Muscle layer of colon (tissue), 2 donors: ENCODE data around the gene MYO3B.

Experiments
- H3K27ac ChIP-seq: one replicate; pipeline ENCODE4 v1.7.0; 2013; ENCODE audit warnings: low read depth, mild to moderate bottlenecking, low read length, moderate library complexity
- H3K27me3 ChIP-seq, 2 donors: one replicate each; pipeline ENCODE4 v1.7.0; 2013; ENCODE audit warnings: low read length in 2 of 2, mild to moderate bottlenecking in 2 of 2; ENCODE audit not compliant: insufficient read depth in 2 of 2, control insufficient read depth in 1 of 2
- H3K36me3 ChIP-seq: one replicate; pipeline ENCODE4 v1.7.0; 2013; ENCODE audit warnings: mild to moderate bottlenecking, low read length; ENCODE audit not compliant: insufficient read depth
- H3K4me1 ChIP-seq: one replicate; pipeline ENCODE4 v1.7.0; 2013; ENCODE audit warnings: mild to moderate bottlenecking, low read length; ENCODE audit not compliant: insufficient read depth
- H3K4me3 ChIP-seq, 2 donors: one replicate each; pipeline ENCODE4 v1.7.0; 2013; ENCODE audit warnings: low read length in 2 of 2, low read depth in 1 of 2, mild to moderate bottlenecking in 1 of 2, moderate library complexity in 1 of 2
- H3K9ac ChIP-seq: one replicate; pipeline ENCODE4 v1.7.0; 2013; ENCODE audit warnings: low read length
- H3K9me3 ChIP-seq: one replicate; pipeline ENCODE4 v1.7.0; 2013; ENCODE audit warnings: mild to moderate bottlenecking, low read length
- donor health status: abdominal sarcoma.
- donor health status: Adenocarcinoma of cecum.

Gene MYO3B

GRCh38 chr2:170227507-170227947, 49.6 kb downstream of the MYO3B start:
- Histone ChIP-seq H3K27ac (no peak overlapping the region), H3K9ac (no peak overlapping the region), H3K4me3 (no peak overlapping the region), H3K27me3 (no peaks in the 10 kb centered on the region), H3K9me3 (no peaks in the 10 kb centered on the region), H3K4me1 (no peaks in the 10 kb centered on the region), H3K36me3 (no peaks in the 10 kb centered on the region)

- Histone ChIP-seq H3K27me3 (no peaks in the 10 kb centered on the region), H3K4me3 (no peak overlapping the region), H3K36me3 (no peaks in the 10 kb centered on the region), H3K9me3 (no peaks in the 10 kb centered on the region), H3K9ac (no peak overlapping the region), H3K27ac (no peak overlapping the region), H3K4me1 (no peaks in the 10 kb centered on the region)
Observed at GRCh38 chr2:170227951-170228350, 50.0 kb downstream of the MYO3B start.

- Histone ChIP-seq H3K27me3 (no peaks in the 10 kb centered on the region), H3K4me3 (no peak overlapping the region), H3K27ac (no peak overlapping the region), H3K9me3 (no peaks in the 10 kb centered on the region), H3K36me3 (no peaks in the 10 kb centered on the region), H3K4me1 (no peaks in the 10 kb centered on the region), H3K9ac (no peak overlapping the region)
Observed at GRCh38 chr2:170228429-170228828, 50.5 kb downstream of the MYO3B start.

GRCh38 chr2:170229125-170229524, 51.2 kb downstream of the MYO3B start:
- Histone ChIP-seq H3K36me3 (no peaks in the 10 kb centered on the region), H3K4me3 (no peak overlapping the region), H3K27ac (no peak overlapping the region), H3K27me3 (no peaks in the 10 kb centered on the region), H3K4me1 (no peaks in the 10 kb centered on the region), H3K9me3 (no peaks in the 10 kb centered on the region), H3K9ac (no peak overlapping the region)

GRCh38 chr2:170229744-170230143, 51.8 kb downstream of the MYO3B start:
- Histone ChIP-seq H3K4me3 (no peak overlapping the region), H3K27ac (no peak overlapping the region), H3K36me3 (no peaks in the 10 kb centered on the region), H3K9ac (no peak overlapping the region), H3K27me3 (no peaks in the 10 kb centered on the region), H3K4me1 (no peaks in the 10 kb centered on the region), H3K9me3 (no peaks in the 10 kb centered on the region)

- no peaks in the 10 kb centered on the region for H3K4me1 ChIP-seq
- no peaks in the 10 kb centered on the region for H3K9me3 ChIP-seq
- H3K4me3 ChIP-seq, result no peak overlapping the region
- H3K27ac ChIP-seq, result no peak overlapping the region
- no peaks in the 10 kb centered on the region for H3K27me3 ChIP-seq
- no peaks in the 10 kb centered on the region for H3K36me3 ChIP-seq
- no peak overlapping the region for H3K9ac ChIP-seq
Observed at GRCh38 chr2:170235860-170236679, 58.1 kb downstream of the MYO3B start.

- H3K9ac ChIP-seq, result no peak overlapping the region
- H3K9me3 ChIP-seq, result no peaks in the 10 kb centered on the region
- no peak overlapping the region for H3K27ac ChIP-seq
- H3K27me3 ChIP-seq, result no peaks in the 10 kb centered on the region
- no peak overlapping the region for H3K4me3 ChIP-seq
- no peaks in the 10 kb centered on the region for H3K4me1 ChIP-seq
- H3K36me3 ChIP-seq, result no peaks in the 10 kb centered on the region
Observed at GRCh38 chr2:170236680-170237047, 58.7 kb downstream of the MYO3B start.

GRCh38 chr2:170237572-170238120, 59.7 kb downstream of the MYO3B start:
- H3K4me3 ChIP-seq, result no peak overlapping the region
- no peak overlapping the region for H3K27ac ChIP-seq
- H3K9me3 ChIP-seq, result no peaks in the 10 kb centered on the region
- no peak overlapping the region for H3K9ac ChIP-seq
- no peaks in the 10 kb centered on the region for H3K27me3 ChIP-seq
- H3K4me1 ChIP-seq, result no peaks in the 10 kb centered on the region
- H3K36me3 ChIP-seq, result no peaks in the 10 kb centered on the region

- H3K36me3 ChIP-seq, result no peaks in the 10 kb centered on the region
- no peaks in the 10 kb centered on the region for H3K9me3 ChIP-seq
- H3K9ac ChIP-seq, result no peak overlapping the region
- H3K27me3 ChIP-seq, result no peaks in the 10 kb centered on the region
- H3K27ac ChIP-seq, result no peak overlapping the region
- no peak overlapping the region for H3K4me3 ChIP-seq
- H3K4me1 ChIP-seq, result no peaks in the 10 kb centered on the region
Observed at GRCh38 chr2:170238776-170239175, 60.8 kb downstream of the MYO3B start.

GRCh38 chr2:170240629-170241028, 62.7 kb downstream of the MYO3B start:
- no peaks in the 10 kb centered on the region for H3K27me3 ChIP-seq
- no peak overlapping the region for H3K9ac ChIP-seq
- no peak overlapping the region for H3K4me3 ChIP-seq
- no peaks in the 10 kb centered on the region for H3K4me1 ChIP-seq
- H3K36me3 ChIP-seq, result no peaks in the 10 kb centered on the region
- H3K27ac ChIP-seq, result no peak overlapping the region
- no peaks in the 10 kb centered on the region for H3K9me3 ChIP-seq

- Histone ChIP-seq H3K4me1 (no peaks in the 10 kb centered on the region), H3K36me3 (no peaks in the 10 kb centered on the region), H3K9ac (no peak overlapping the region), H3K27me3 (no peaks in the 10 kb centered on the region), H3K9me3 (no peaks in the 10 kb centered on the region), H3K4me3 (no peak overlapping the region), H3K27ac (no peak overlapping the region)
Observed at GRCh38 chr2:170241756-170242155, 63.8 kb downstream of the MYO3B start.
